ENCODE measurements around the gene TMEM63C. TPM values are rescaled to one million over a fixed set of nuclear protein-coding genes. Genes with fewer than 3 reads are reported as not detected.

TMEM63C gene
- total RNA-seq, 4 donors from 2014 or later = 20.1 to 60.2 (median 33.9) TPM

DNA sequence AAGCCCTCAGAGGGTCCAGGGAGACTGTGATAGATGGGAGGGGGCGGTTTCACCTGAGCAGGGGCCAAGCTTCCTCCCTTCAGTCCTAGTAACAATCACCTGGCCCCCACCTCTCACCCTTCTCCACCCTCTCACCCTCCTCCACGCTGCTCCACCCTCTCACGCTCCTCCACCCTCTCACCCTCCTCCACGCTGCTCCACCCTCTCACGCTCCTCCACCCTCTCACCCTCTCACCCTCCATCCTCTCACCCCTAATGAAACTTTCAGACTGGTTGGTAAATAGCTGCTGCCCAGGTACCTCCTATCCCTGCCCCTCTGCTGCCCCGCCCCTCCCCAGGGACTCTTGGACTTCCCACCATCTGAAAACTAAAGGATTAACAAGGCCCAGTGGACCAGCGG lies 55.2 kb downstream of the TMEM63C start:
- 73 to 79% methylated on average over 4 to 7 of the region's 7 CpGs for WGBS, 2 donors (ENCODE audit: low coverage in 1 of 2)
- no peaks in the 10 kb centered on the region for H3K27me3 ChIP-seq
- no peaks in the 10 kb centered on the region for H3K4me1 ChIP-seq
- in situ Hi-C loops (cut with MboI; ENCODE audit: low pct_ligation_motif_present in 1 of 4, low pct_unique_long_range_greater_than_20kb in 1 of 4, low sequenced_read_pairs in 3 of 4) (no loop called here), intact Hi-C loops (cut with DNase I; ENCODE audit: low total_unique reads) (no loop called here)
- TF ChIP-seq POLR2AphosphoS5 (IDR thresholded peaks at IDR 0.05) = no peak
- TF ChIP-seq EP300 (IDR thresholded peaks at IDR 0.05; ENCODE audit: low read depth) = no peak
- no peak for TF ChIP-seq POLR2A (IDR thresholded peaks at IDR 0.05)
- TF ChIP-seq, protein P1, sequence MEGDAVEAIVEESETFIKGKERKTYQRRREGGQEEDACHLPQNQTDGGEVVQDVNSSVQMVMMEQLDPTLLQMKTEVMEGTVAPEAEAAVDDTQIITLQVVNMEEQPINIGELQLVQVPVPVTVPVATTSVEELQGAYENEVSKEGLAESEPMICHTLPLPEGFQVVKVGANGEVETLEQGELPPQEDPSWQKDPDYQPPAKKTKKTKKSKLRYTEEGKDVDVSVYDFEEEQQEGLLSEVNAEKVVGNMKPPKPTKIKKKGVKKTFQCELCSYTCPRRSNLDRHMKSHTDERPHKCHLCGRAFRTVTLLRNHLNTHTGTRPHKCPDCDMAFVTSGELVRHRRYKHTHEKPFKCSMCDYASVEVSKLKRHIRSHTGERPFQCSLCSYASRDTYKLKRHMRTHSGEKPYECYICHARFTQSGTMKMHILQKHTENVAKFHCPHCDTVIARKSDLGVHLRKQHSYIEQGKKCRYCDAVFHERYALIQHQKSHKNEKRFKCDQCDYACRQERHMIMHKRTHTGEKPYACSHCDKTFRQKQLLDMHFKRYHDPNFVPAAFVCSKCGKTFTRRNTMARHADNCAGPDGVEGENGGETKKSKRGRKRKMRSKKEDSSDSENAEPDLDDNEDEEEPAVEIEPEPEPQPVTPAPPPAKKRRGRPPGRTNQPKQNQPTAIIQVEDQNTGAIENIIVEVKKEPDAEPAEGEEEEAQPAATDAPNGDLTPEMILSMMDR (IDR thresholded peaks at IDR 0.05) = no peak
- H3K4me3 ChIP-seq = no peak overlapping the region
- H3K27ac ChIP-seq = no peak overlapping the region
- DNase-seq = no peak
- no peaks in the 10 kb centered on the region for H3K9me3 ChIP-seq
- H3K36me3 ChIP-seq = no peaks in the 10 kb centered on the region

DNA sequence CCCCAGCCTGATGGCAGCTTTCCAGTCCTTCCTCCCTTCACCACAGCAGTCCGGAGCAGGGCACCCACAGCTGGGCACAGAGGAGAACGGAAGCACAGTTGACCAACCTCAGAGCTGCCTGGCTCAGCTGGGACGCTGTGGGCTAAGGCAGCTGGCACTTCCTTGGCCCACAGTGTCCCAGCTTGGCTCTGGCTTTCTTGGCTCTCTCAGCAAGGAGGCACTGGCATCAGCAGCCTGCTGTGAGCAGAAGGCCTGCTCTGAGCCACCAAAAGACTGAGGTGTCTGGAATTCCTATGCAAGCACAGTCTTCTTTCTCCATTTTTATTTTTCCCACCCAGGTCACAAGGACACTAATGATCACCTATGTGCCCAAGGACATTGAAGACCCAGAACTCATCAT lies 56.8 kb downstream of the TMEM63C start:
- Histone ChIP-seq H3K4me3 (no peak overlapping the region), H3K27ac (no peak overlapping the region), H3K36me3 (no peaks in the 10 kb centered on the region), H3K9me3 (no peaks in the 10 kb centered on the region), H3K27me3 (no peaks in the 10 kb centered on the region), H3K4me1 (no peaks in the 10 kb centered on the region)
- in situ Hi-C loops (cut with MboI; ENCODE audit: low pct_ligation_motif_present in 1 of 4, low pct_unique_long_range_greater_than_20kb in 1 of 4, low sequenced_read_pairs in 3 of 4) (no loop called here), intact Hi-C loops (cut with DNase I; ENCODE audit: low total_unique reads) (no loop called here)
- DNase-seq = no peak
- 65% methylated on average over 3 of the region's 3 CpGs; no CpG with 5 or more reads in 1 of the 2 donors for WGBS, 2 donors (ENCODE audit: low coverage in 1 of 2)
- no peak for TF ChIP-seq POLR2AphosphoS5 (IDR thresholded peaks at IDR 0.05)
- TF ChIP-seq POLR2A (IDR thresholded peaks at IDR 0.05) = no peak
- TF ChIP-seq, protein P1 (IDR thresholded peaks at IDR 0.05) = no peak
- no peak for TF ChIP-seq EP300 (IDR thresholded peaks at IDR 0.05; ENCODE audit: low read depth)

DNA sequence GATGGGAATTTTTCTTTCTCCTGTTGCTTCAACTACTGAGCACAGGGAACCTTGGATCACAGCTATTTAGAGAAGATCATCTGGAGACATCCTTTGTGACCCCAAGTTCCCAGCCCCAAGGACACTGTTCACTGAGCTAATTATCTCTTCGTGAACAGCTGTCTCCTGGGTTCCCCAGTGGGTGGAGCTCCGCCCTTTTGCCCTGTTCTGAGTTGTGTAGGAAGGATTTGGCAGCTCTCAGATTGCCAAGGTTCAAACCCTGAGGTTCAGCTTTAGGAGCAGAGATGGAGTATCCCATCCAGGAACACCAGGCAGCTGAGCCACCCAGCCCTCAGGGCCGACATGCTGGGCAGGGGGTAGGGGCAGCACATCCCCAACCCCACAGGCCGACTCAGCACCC lies 57.4 kb downstream of the TMEM63C start:
- H3K27ac ChIP-seq = no peak overlapping the region
- intact Hi-C loops (cut with DNase I; ENCODE audit: low total_unique reads) (no loop called here), in situ Hi-C loops (cut with MboI; ENCODE audit: low pct_ligation_motif_present in 1 of 4, low pct_unique_long_range_greater_than_20kb in 1 of 4, low sequenced_read_pairs in 3 of 4) (no loop called here)
- TF ChIP-seq POLR2AphosphoS5 (IDR thresholded peaks at IDR 0.05) (no peak), POLR2A (IDR thresholded peaks at IDR 0.05) (no peak), EP300 (IDR thresholded peaks at IDR 0.05; ENCODE audit: low read depth) (no peak)
- TF ChIP-seq, protein P1 (IDR thresholded peaks at IDR 0.05) = no peak
- DNase-seq = no peak
- H3K4me1 ChIP-seq = no peaks in the 10 kb centered on the region
- H3K27me3 ChIP-seq = no peaks in the 10 kb centered on the region
- 0 to 58% methylated on average over 1 to 4 of the region's 4 CpGs for WGBS, 2 donors (ENCODE audit: low coverage in 1 of 2)
- H3K36me3 ChIP-seq = no peaks in the 10 kb centered on the region
- no peaks in the 10 kb centered on the region for H3K9me3 ChIP-seq
- H3K4me3 ChIP-seq = no peak overlapping the region

DNA sequence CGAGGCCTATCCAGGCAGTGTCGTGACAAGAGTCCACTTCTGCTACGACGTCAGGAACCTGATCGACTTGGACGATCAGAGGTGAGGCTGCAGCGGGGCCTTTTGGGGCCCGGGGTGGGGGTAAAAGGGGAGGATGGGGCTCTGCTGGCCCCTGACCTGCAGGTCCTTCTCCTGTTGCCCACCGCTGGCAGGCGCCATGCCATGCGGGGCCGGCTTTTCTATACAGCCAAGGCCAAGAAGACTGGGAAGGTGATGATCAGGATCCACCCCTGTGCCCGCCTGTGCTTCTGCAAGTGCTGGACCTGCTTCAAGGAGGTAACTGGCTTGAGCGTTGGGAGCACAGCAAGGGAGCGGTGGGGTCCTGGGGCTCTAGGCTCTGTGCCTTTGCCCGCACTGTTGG lies 57.8 kb downstream of the TMEM63C start:
- 88% methylated on average over 8 of the region's 16 CpGs; no CpG with 5 or more reads in 1 of the 2 donors for WGBS, 2 donors (ENCODE audit: low coverage in 1 of 2)
- Histone ChIP-seq H3K36me3 (no peaks in the 10 kb centered on the region), H3K27ac (no peak overlapping the region), H3K4me3 (no peak overlapping the region), H3K9me3 (no peaks in the 10 kb centered on the region), H3K27me3 (no peaks in the 10 kb centered on the region), H3K4me1 (no peaks in the 10 kb centered on the region)
- in situ Hi-C loops (cut with MboI; ENCODE audit: low pct_ligation_motif_present in 1 of 4, low pct_unique_long_range_greater_than_20kb in 1 of 4, low sequenced_read_pairs in 3 of 4) (no loop called here), intact Hi-C loops (cut with DNase I; ENCODE audit: low total_unique reads) (no loop called here)
- DNase-seq = no peak
- TF ChIP-seq EP300 (IDR thresholded peaks at IDR 0.05; ENCODE audit: low read depth) = no peak

DNA sequence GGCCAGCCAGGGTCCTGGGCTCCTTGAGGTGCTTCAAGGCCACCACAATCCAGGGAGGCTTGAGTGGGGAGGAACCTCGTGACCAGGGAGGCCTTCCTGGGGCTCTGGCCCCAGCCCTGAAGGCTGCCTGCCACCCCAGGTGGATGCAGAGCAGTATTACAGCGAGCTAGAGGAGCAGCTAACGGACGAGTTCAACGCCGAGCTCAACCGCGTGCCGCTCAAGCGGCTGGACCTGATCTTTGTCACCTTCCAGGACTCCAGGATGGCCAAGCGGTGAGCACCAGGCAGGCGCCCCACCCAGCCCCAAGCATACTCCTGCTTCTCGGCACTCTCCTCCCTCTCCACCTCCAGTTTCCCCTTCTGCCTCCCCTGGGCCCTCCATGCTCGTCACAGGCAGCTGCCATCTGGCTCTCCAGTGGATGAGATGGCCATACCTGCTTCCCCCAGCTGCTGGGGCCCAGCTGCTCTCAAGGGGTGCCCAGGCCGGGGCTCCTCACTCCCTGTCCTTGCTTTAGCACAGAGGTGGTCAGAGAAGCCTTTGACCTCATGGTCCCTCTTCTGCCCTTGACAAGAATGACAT lies 58.8 kb downstream of the TMEM63C start:
- intact Hi-C loops (cut with DNase I; ENCODE audit: low total_unique reads) = no loop called here
- Histone ChIP-seq H3K27me3 (no peaks in the 10 kb centered on the region), H3K27ac (no peak overlapping the region), H3K4me3 (no peak overlapping the region), H3K36me3 (no peaks in the 10 kb centered on the region), H3K4me1 (no peaks in the 10 kb centered on the region), H3K9me3 (no peaks in the 10 kb centered on the region)
- 70 to 83% methylated on average over 2 to 15 of the region's 15 CpGs for WGBS, 2 donors (ENCODE audit: low coverage in 1 of 2)
- in situ Hi-C loops (cut with MboI; ENCODE audit: low pct_ligation_motif_present in 1 of 4, low pct_unique_long_range_greater_than_20kb in 1 of 4, low sequenced_read_pairs in 3 of 4) = no loop called here
- TF ChIP-seq POLR2AphosphoS5 (IDR thresholded peaks at IDR 0.05) (no peak), POLR2A (IDR thresholded peaks at IDR 0.05) (no peak), EP300 (IDR thresholded peaks at IDR 0.05; ENCODE audit: low read depth) (no peak)
- TF ChIP-seq, protein P1 (IDR thresholded peaks at IDR 0.05) = no peak
- no peak for DNase-seq
